GM12874 (cell line): ENCODE data around the gene KAT6B.

ENCODE experiments used
- TF ChIP-seq, protein P1 (sequence below): IDR thresholded peaks from 2 replicates; pipeline ENCODE4 v1.5.1; 2011; ENCODE audit warnings: low read depth, mild to moderate bottlenecking, control low read depth, low read length, moderate library complexity; ENCODE audit not compliant: insufficient read depth

KAT6B gene

DNA sequence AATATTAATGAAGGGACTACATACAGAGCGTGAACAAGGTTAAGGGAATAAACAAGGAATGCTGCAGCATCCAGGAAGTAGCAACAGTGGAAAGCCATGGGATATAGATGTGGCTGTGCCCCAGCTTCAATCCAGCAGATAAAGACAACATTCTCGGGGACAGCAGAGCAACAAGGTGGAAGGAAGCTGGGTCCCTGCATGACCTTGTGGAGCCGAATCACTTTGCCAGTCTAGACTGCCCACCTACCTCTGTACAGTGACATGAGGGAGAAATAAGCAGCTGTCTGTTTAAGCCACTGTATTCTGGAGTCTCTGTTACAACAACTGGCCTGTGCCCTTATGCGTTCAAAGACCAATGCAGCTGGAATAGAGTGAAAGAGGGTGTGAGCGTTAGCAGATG is 255.0 kb downstream of the KAT6B start:
- TF ChIP-seq, protein P1, sequence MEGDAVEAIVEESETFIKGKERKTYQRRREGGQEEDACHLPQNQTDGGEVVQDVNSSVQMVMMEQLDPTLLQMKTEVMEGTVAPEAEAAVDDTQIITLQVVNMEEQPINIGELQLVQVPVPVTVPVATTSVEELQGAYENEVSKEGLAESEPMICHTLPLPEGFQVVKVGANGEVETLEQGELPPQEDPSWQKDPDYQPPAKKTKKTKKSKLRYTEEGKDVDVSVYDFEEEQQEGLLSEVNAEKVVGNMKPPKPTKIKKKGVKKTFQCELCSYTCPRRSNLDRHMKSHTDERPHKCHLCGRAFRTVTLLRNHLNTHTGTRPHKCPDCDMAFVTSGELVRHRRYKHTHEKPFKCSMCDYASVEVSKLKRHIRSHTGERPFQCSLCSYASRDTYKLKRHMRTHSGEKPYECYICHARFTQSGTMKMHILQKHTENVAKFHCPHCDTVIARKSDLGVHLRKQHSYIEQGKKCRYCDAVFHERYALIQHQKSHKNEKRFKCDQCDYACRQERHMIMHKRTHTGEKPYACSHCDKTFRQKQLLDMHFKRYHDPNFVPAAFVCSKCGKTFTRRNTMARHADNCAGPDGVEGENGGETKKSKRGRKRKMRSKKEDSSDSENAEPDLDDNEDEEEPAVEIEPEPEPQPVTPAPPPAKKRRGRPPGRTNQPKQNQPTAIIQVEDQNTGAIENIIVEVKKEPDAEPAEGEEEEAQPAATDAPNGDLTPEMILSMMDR, result no peak
